Fibroblast of pulmonary artery (primary cell): ENCODE measurements around the gene VSTM4.

Experiments
- DNase-seq: peaks from one replicate; pipeline ENCODE4 v3.0.0-alpha.2; 2010; ENCODE audit warnings: low read depth
- H3K4me3 ChIP-seq: replicated peaks from 2 replicates; pipeline ENCODE4 v1.5.1; 2011; ENCODE audit warnings: low read depth, mild to moderate bottlenecking, control low read depth, low read length, moderate library complexity
- CTCF ChIP-seq: IDR thresholded peaks from 2 replicates; pipeline ENCODE4 v1.5.1; 2011; ENCODE audit warnings: mild to moderate bottlenecking, control low read depth, low read length, inconsistent platforms; ENCODE audit errors: missing control alignments

The VSTM4 gene

GRCh38 chr10:49000437-49001398, 114.6 kb downstream of the VSTM4 start:
- H3K4me3 ChIP-seq, result no peak overlapping the region
- TF ChIP-seq CTCF, result no peak
- no peak for DNase-seq

GRCh38 chr10:48999346-48999745, 116.0 kb downstream of the VSTM4 start:
- TF ChIP-seq CTCF, result no peak
- no peak for DNase-seq

GRCh38 chr10:48996329-48996728, 119.0 kb downstream of the VSTM4 start:
- DNase-seq, result no peak
- no peak for TF ChIP-seq CTCF
- no peak overlapping the region for H3K4me3 ChIP-seq

More at GRCh38 chr10:48999346-48999745, 116.0 kb downstream of the VSTM4 start:
- H3K4me3 ChIP-seq, result no peak overlapping the region

GRCh38 chr10:48993627-48994026, 121.7 kb downstream of the VSTM4 start:
- no peak for TF ChIP-seq CTCF
- no peak overlapping the region for H3K4me3 ChIP-seq
- DNase-seq, result no peak

GRCh38 chr10:48990226-48990625, 125.1 kb downstream of the VSTM4 start:
- no peak overlapping the region for H3K4me3 ChIP-seq
- DNase-seq, result no peak
- no peak for TF ChIP-seq CTCF

- DNase-seq, result no peak
- no peak for TF ChIP-seq CTCF
- H3K4me3 ChIP-seq, result no peak overlapping the region
Measured at GRCh38 chr10:48985621-48986158, 129.6 kb downstream of the VSTM4 start.
